ENCODE data around the gene NXN. TPM values are rescaled to one million over a fixed set of nuclear protein-coding genes. Genes with fewer than 3 reads are reported as not detected.

NXN gene
- polyA plus RNA-seq, 1 donor from 2014 or later = 14.8 TPM

DNA sequence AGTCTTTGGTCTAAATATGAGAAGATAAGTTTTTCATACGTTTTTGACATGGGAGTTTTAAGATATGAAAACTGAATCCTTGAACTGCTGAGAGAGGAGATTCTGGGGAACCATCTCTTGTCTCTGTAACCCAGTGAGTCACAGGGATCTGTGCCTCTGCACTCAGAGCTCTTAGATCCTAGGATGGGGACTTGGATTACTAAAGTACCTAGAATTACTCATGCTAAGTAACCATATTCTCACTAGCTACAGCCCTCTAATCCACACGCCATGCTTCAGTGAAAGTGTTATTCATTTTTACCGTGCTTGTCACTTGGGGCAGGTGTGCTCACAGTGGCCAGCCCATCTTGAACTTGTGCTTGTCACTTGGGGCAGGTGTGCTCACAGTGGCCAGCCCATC lies 195.4 kb downstream of the NXN start:
- TF ChIP-seq, protein P1, sequence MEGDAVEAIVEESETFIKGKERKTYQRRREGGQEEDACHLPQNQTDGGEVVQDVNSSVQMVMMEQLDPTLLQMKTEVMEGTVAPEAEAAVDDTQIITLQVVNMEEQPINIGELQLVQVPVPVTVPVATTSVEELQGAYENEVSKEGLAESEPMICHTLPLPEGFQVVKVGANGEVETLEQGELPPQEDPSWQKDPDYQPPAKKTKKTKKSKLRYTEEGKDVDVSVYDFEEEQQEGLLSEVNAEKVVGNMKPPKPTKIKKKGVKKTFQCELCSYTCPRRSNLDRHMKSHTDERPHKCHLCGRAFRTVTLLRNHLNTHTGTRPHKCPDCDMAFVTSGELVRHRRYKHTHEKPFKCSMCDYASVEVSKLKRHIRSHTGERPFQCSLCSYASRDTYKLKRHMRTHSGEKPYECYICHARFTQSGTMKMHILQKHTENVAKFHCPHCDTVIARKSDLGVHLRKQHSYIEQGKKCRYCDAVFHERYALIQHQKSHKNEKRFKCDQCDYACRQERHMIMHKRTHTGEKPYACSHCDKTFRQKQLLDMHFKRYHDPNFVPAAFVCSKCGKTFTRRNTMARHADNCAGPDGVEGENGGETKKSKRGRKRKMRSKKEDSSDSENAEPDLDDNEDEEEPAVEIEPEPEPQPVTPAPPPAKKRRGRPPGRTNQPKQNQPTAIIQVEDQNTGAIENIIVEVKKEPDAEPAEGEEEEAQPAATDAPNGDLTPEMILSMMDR (IDR thresholded peaks at IDR 0.05; ENCODE audit: poor library complexity, severe bottlenecking) = no peak
- no peak for TF ChIP-seq EP300 (conservative IDR thresholded peaks at IDR 0.05; ENCODE audit: poor library complexity, severe bottlenecking)
- TF ChIP-seq, protein P2, sequence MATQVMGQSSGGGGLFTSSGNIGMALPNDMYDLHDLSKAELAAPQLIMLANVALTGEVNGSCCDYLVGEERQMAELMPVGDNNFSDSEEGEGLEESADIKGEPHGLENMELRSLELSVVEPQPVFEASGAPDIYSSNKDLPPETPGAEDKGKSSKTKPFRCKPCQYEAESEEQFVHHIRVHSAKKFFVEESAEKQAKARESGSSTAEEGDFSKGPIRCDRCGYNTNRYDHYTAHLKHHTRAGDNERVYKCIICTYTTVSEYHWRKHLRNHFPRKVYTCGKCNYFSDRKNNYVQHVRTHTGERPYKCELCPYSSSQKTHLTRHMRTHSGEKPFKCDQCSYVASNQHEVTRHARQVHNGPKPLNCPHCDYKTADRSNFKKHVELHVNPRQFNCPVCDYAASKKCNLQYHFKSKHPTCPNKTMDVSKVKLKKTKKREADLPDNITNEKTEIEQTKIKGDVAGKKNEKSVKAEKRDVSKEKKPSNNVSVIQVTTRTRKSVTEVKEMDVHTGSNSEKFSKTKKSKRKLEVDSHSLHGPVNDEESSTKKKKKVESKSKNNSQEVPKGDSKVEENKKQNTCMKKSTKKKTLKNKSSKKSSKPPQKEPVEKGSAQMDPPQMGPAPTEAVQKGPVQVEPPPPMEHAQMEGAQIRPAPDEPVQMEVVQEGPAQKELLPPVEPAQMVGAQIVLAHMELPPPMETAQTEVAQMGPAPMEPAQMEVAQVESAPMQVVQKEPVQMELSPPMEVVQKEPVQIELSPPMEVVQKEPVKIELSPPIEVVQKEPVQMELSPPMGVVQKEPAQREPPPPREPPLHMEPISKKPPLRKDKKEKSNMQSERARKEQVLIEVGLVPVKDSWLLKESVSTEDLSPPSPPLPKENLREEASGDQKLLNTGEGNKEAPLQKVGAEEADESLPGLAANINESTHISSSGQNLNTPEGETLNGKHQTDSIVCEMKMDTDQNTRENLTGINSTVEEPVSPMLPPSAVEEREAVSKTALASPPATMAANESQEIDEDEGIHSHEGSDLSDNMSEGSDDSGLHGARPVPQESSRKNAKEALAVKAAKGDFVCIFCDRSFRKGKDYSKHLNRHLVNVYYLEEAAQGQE (IDR thresholded peaks at IDR 0.05; ENCODE audit: borderline replicate concordance) = no peak
- no peak for TF ChIP-seq RAD21 (conservative IDR thresholded peaks at IDR 0.05)
- no peak for TF ChIP-seq POLR2AphosphoS5 (IDR thresholded peaks at IDR 0.05)
- TF ChIP-seq EZH2 (IDR thresholded peaks at IDR 0.05; ENCODE audit: borderline replicate concordance, insufficient read depth, low read length, poor library complexity, severe bottlenecking) = no peak
- TF ChIP-seq TAF1 (IDR thresholded peaks at IDR 0.05; ENCODE audit: low read depth) = no peak
- no peak for TF ChIP-seq MXI1 (conservative IDR thresholded peaks at IDR 0.05; ENCODE audit: poor library complexity, severe bottlenecking)
- TF ChIP-seq SMC3 (conservative IDR thresholded peaks at IDR 0.05; ENCODE audit: poor library complexity) = no peak
- Histone ChIP-seq H3F3A (ENCODE audit: insufficient read depth, low read length, poor library complexity, severe bottlenecking) (no peaks in the 10 kb centered on the region), H3K9me3 (ENCODE audit: low read length) (no peaks in the 10 kb centered on the region), H2AFZ (ENCODE audit: low read depth, low read length) (no peak overlapping the region), H3K36me3 (ENCODE audit: insufficient read depth, low read length) (no peaks in the 10 kb centered on the region), H3K9me2 (ENCODE audit: insufficient read depth, low read length) (no peaks in the 10 kb centered on the region), H3K79me2 (replicated peaks; ENCODE audit: insufficient read depth, low read length) (peaks cover 46% of the 10 kb centered on the region), H3K27me3 (ENCODE audit: insufficient read depth, low read depth, low read length) (no peaks in the 10 kb centered on the region), H3K9ac (ENCODE audit: low read length) (no peak overlapping the region), H3K4me3 (ENCODE audit: low read length) (peak overlapping the region; percentile 96), H3K4me2 (ENCODE audit: low read length) (no peak overlapping the region), H3K27ac (ENCODE audit: low read length) (no peak overlapping the region), H4K20me1 (ENCODE audit: insufficient read depth) (no peaks in the 10 kb centered on the region)

DNA sequence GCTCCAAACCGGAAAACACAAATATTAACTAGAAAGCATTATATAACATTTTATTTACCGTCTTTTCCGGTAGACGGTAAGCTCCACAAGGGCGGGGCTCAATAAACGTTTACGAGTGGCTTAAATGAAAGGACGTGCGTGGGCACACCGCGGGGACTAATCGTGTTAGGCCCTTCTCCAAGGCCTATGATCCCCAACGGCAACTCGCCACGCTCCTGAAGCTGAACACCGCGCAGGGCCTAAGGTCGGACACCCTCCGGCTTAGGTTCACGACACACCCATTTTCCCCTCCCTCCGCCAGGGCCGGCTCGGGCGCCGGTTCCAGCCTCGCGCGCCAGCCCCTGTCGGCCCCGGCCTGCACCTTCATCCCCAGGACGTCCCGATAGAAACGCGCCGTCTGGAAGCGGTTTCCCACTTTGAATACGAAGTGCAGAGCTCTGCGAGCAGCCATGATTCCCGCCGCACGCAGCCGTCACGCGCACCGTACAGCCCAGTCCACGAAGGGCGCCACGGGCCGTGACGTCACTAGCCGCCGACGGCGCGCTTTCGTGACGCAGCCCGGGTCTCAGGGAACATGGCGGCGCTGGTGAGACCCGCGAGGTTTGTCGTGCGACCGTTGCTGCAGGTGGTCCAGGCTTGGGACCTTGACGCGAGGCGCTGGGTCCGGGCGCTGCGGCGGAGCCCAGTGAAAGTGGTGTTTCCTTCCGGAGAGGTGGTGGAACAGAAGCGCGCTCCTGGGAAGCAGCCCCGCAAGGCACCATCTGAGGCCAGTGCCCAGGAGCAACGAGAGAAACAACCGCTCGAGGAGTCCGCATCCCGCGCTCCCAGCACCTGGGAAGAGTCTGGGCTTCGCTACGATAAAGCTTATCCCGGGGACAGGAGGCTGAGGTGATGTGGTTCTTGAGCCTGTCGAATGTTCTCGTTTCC lies 197.5 kb downstream of the NXN start, which contains the start of the genes GLOD4 and MRM3:
Gene GLOD4, minus strand, starts transcription at position 476 of the 927 bp plus-strand sequence. Its CDS starts 25 bp downstream, at position 451.
Gene MRM3, plus strand, starts transcription at position 549 of the 927 bp plus-strand sequence. Its CDS starts 26 bp downstream, at position 575.
- peak within 1 kb of the TSS; percentile 81 for H3K9ac ChIP-seq (ENCODE audit: low read length)
- H3K27ac ChIP-seq (ENCODE audit: low read length) = peak within 1 kb of the TSS; percentile 76
- peak within 1 kb of the TSS; percentile 96 for H3K4me3 ChIP-seq (ENCODE audit: low read length)
- no peaks in the 10 kb centered on the region for H3K36me3 ChIP-seq (ENCODE audit: insufficient read depth, low read length)
- TF ChIP-seq, protein P1 (IDR thresholded peaks at IDR 0.05; ENCODE audit: poor library complexity, severe bottlenecking) = peak; percentile 35
- TF ChIP-seq MXI1 (conservative IDR thresholded peaks at IDR 0.05; ENCODE audit: poor library complexity, severe bottlenecking) (peak; percentile 98), TAF1 (IDR thresholded peaks at IDR 0.05; ENCODE audit: low read depth) (peak; percentile 44), RAD21 (conservative IDR thresholded peaks at IDR 0.05) (peak; percentile 41), SMC3 (conservative IDR thresholded peaks at IDR 0.05; ENCODE audit: poor library complexity) (peak; percentile 63), POLR2AphosphoS5 (IDR thresholded peaks at IDR 0.05) (peak; percentile 96), EP300 (conservative IDR thresholded peaks at IDR 0.05; ENCODE audit: poor library complexity, severe bottlenecking) (peak; percentile 72), EZH2 (IDR thresholded peaks at IDR 0.05; ENCODE audit: borderline replicate concordance, insufficient read depth, low read length, poor library complexity, severe bottlenecking) (no peak)
- TF ChIP-seq, protein P2 (IDR thresholded peaks at IDR 0.05; ENCODE audit: borderline replicate concordance) = no peak
- H3K9me2 ChIP-seq (ENCODE audit: insufficient read depth, low read length) = no peaks in the 10 kb centered on the region
- peak within 1 kb of the TSS; percentile 91 for H3K4me2 ChIP-seq (ENCODE audit: low read length)
- H2AFZ ChIP-seq (ENCODE audit: low read depth, low read length) = peak within 1 kb of the TSS; percentile 69
- no peaks in the 10 kb centered on the region for H3F3A ChIP-seq (ENCODE audit: insufficient read depth, low read length, poor library complexity, severe bottlenecking)
- H3K79me2 ChIP-seq (replicated peaks; ENCODE audit: insufficient read depth, low read length) = peaks cover 46% of the 10 kb centered on the region
- H3K9me3 ChIP-seq (ENCODE audit: low read length) = no peaks in the 10 kb centered on the region
- H4K20me1 ChIP-seq (ENCODE audit: insufficient read depth) = no peaks in the 10 kb centered on the region
- H3K27me3 ChIP-seq (ENCODE audit: insufficient read depth, low read depth, low read length) = no peaks in the 10 kb centered on the region
